ENCODE data around the gene EZH2. TPM values are rescaled to one million over a fixed set of nuclear protein-coding genes. Genes with fewer than 3 reads are reported as not detected.

EZH2 gene
- polyA plus RNA-seq, 1 donor from 2014 or later: 67.2 TPM

- Histone ChIP-seq H3K9ac (ENCODE audit: low read length) (peak overlapping the region; percentile 93), H3K36me3 (ENCODE audit: insufficient read depth, low read length) (no peaks in the 10 kb centered on the region), H3K27ac (ENCODE audit: low read length) (peak overlapping the region; percentile 62), H3K4me3 (ENCODE audit: low read length) (peak overlapping the region; percentile 94), H3K9me3 (ENCODE audit: low read length) (no peaks in the 10 kb centered on the region), H2AFZ (ENCODE audit: low read depth, low read length) (no peak overlapping the region), H3K27me3 (ENCODE audit: insufficient read depth, low read depth, low read length) (no peaks in the 10 kb centered on the region), H3K4me2 (ENCODE audit: low read length) (peak overlapping the region; percentile 74), H3K79me2 (replicated peaks; ENCODE audit: insufficient read depth, low read length) (peaks cover 60% of the 10 kb centered on the region), H3K9me2 (ENCODE audit: insufficient read depth, low read length) (no peaks in the 10 kb centered on the region), H3F3A (ENCODE audit: insufficient read depth, low read length, poor library complexity, severe bottlenecking) (no peaks in the 10 kb centered on the region), H4K20me1 (ENCODE audit: insufficient read depth) (no peaks in the 10 kb centered on the region)
- TF ChIP-seq TAF1 (IDR thresholded peaks at IDR 0.05; ENCODE audit: low read depth): no peak
- TF ChIP-seq SMC3 (conservative IDR thresholded peaks at IDR 0.05; ENCODE audit: poor library complexity): no peak
- no peak for TF ChIP-seq MXI1 (conservative IDR thresholded peaks at IDR 0.05; ENCODE audit: poor library complexity, severe bottlenecking)
Observed at GRCh38 chr7:148882841-148883265, 1.2 kb downstream of the EZH2 start.

- Histone ChIP-seq H3K36me3 (ENCODE audit: insufficient read depth, low read length) (no peaks in the 10 kb centered on the region), H3K4me2 (ENCODE audit: low read length) (peak overlapping the region; percentile 74), H3K9me3 (ENCODE audit: low read length) (no peaks in the 10 kb centered on the region), H3K9ac (ENCODE audit: low read length) (peak overlapping the region; percentile 93), H3K79me2 (replicated peaks; ENCODE audit: insufficient read depth, low read length) (peaks cover 67% of the 10 kb centered on the region), H4K20me1 (ENCODE audit: insufficient read depth) (no peaks in the 10 kb centered on the region), H3F3A (ENCODE audit: insufficient read depth, low read length, poor library complexity, severe bottlenecking) (peaks cover 3% of the 10 kb centered on the region), H3K27ac (ENCODE audit: low read length) (no peak overlapping the region), H3K4me3 (ENCODE audit: low read length) (peak overlapping the region; percentile 94), H3K9me2 (ENCODE audit: insufficient read depth, low read length) (no peaks in the 10 kb centered on the region), H3K27me3 (ENCODE audit: insufficient read depth, low read depth, low read length) (no peaks in the 10 kb centered on the region), H2AFZ (ENCODE audit: low read depth, low read length) (no peak overlapping the region)
- TF ChIP-seq RAD21 (conservative IDR thresholded peaks at IDR 0.05) (no peak), MXI1 (conservative IDR thresholded peaks at IDR 0.05; ENCODE audit: poor library complexity, severe bottlenecking) (no peak), REST (IDR thresholded peaks at IDR 0.05; ENCODE audit: borderline replicate concordance) (no peak), EP300 (conservative IDR thresholded peaks at IDR 0.05; ENCODE audit: poor library complexity, severe bottlenecking) (no peak), CTCF (IDR thresholded peaks at IDR 0.05; ENCODE audit: poor library complexity, severe bottlenecking) (no peak), TAF1 (IDR thresholded peaks at IDR 0.05; ENCODE audit: low read depth) (no peak), SMC3 (conservative IDR thresholded peaks at IDR 0.05; ENCODE audit: poor library complexity) (no peak), POLR2AphosphoS5 (IDR thresholded peaks at IDR 0.05) (no peak), EZH2 (IDR thresholded peaks at IDR 0.05; ENCODE audit: borderline replicate concordance, insufficient read depth, low read length, poor library complexity, severe bottlenecking) (no peak)
Observed at GRCh38 chr7:148882192-148882591, 1.9 kb downstream of the EZH2 start.

Data from neural cell (in vitro differentiated cells).